Medulla oblongata (tissue), 1 donor: ENCODE results near the gene TLL2.

Source experiments
- DNase-seq: peaks from one replicate; pipeline ENCODE4 v3.0.0-alpha.2; 2015; ENCODE audit errors: extremely low spot score

Gene TLL2

GRCh38 chr10:96421995-96422394, 91.7 kb downstream of the TLL2 start:
- no peak for DNase-seq

- DNase-seq: no peak
These were observed 93.3 kb downstream of the TLL2 start for GRCh38 chr10:96420228-96421009.

GRCh38 chr10:96419351-96419750, 94.4 kb downstream of the TLL2 start:
- no peak for DNase-seq

- no peak for DNase-seq
These were observed 95.1 kb downstream of the TLL2 start for GRCh38 chr10:96418582-96418981.

GRCh38 chr10:96417441-96417840, 96.3 kb downstream of the TLL2 start:
- DNase-seq: peak; percentile 35

GRCh38 chr10:96416643-96417042, 97.1 kb downstream of the TLL2 start:
- DNase-seq: peak; percentile 74

- no peak for DNase-seq
These were observed 97.7 kb downstream of the TLL2 start for GRCh38 chr10:96415891-96416554.

- no peak for DNase-seq
These were observed 98.4 kb downstream of the TLL2 start for GRCh38 chr10:96415150-96415890.

- no peak for DNase-seq
These were observed 99.4 kb downstream of the TLL2 start for GRCh38 chr10:96414303-96414702.

GRCh38 chr10:96413151-96413787, 100.5 kb downstream of the TLL2 start:
- no peak for DNase-seq

- DNase-seq: no peak
These were observed 101.9 kb downstream of the TLL2 start for GRCh38 chr10:96411716-96412320.

- DNase-seq: no peak
These were observed 103.4 kb downstream of the TLL2 start for GRCh38 chr10:96410296-96410695.

GRCh38 chr10:96408201-96408600, 105.5 kb downstream of the TLL2 start:
- DNase-seq: no peak

- no peak for DNase-seq
These were observed 106.1 kb downstream of the TLL2 start for GRCh38 chr10:96407560-96408069.

- DNase-seq: no peak
These were observed 107.6 kb downstream of the TLL2 start for GRCh38 chr10:96406091-96406490.

- DNase-seq: no peak
These were observed 111.1 kb downstream of the TLL2 start for GRCh38 chr10:96402417-96403305.

- DNase-seq: peak; percentile 62
These were observed 112.7 kb downstream of the TLL2 start for GRCh38 chr10:96401036-96401435.

- peak; percentile 89 for DNase-seq
These were observed 113.3 kb downstream of the TLL2 start for GRCh38 chr10:96400465-96400864.

- no peak for DNase-seq
These were observed 115.8 kb downstream of the TLL2 start for GRCh38 chr10:96397902-96398301.
